ENCODE measurements around the gene CRYGS. TPM values are rescaled to one million over a fixed set of nuclear protein-coding genes. Genes with fewer than 3 reads are reported as not detected.

CRYGS gene
- total RNA-seq, 6 experiments from 2014 or later: 0.86 to 2.6 (median 1.5) TPM

GRCh38 chr3:186520431-186520830 lies 23.7 kb downstream of the CRYGS start:
- Histone ChIP-seq H3K36me3 (no peaks in the 10 kb centered on the region), H3K27me3 (no peaks in the 10 kb centered on the region), H3K4me3 (no peak overlapping the region), H3K27ac (no peak overlapping the region), H3K9me3 (no peaks in the 10 kb centered on the region), H3K4me1 (no peaks in the 10 kb centered on the region)
- no peak for ATAC-seq
- 52% methylated on average over 5 of the region's 5 CpGs for WGBS (ENCODE audit: insufficient coverage, low coverage, low lambda C conversion rate, missing lambda C conversion rate)
- intact Hi-C loops (cut with DNase I): no loop called here
- no peak for DNase-seq
- no peak for TF ChIP-seq POLR2A (IDR thresholded peaks at IDR 0.05)
- no peak for TF ChIP-seq CTCF (IDR thresholded peaks at IDR 0.05)

- H3K27me3 ChIP-seq: no peaks in the 10 kb centered on the region
- WGBS (ENCODE audit: insufficient coverage, low coverage, low lambda C conversion rate, missing lambda C conversion rate): 36% methylated on average over 6 of the region's 6 CpGs
- TF ChIP-seq CTCF (IDR thresholded peaks at IDR 0.05): no peak
- TF ChIP-seq POLR2A (IDR thresholded peaks at IDR 0.05): no peak
- DNase-seq: no peak
- intact Hi-C loops (cut with DNase I): no loop called here
- no peak overlapping the region for H3K27ac ChIP-seq
- H3K4me1 ChIP-seq: no peaks in the 10 kb centered on the region
- no peak overlapping the region for H3K4me3 ChIP-seq
- no peaks in the 10 kb centered on the region for H3K9me3 ChIP-seq
- H3K36me3 ChIP-seq: no peaks in the 10 kb centered on the region
- ATAC-seq: peak in 3 of 4 donors; percentile 30 to 52 (median 35)
Observed at GRCh38 chr3:186519021-186519658, 25.0 kb downstream of the CRYGS start.

- H3K27ac ChIP-seq: no peak overlapping the region
- no peak for ATAC-seq
- no peaks in the 10 kb centered on the region for H3K36me3 ChIP-seq
- 65% methylated on average over 3 of the region's 4 CpGs for WGBS (ENCODE audit: insufficient coverage, low coverage, low lambda C conversion rate, missing lambda C conversion rate)
- DNase-seq: no peak
- H3K4me1 ChIP-seq: no peaks in the 10 kb centered on the region
- intact Hi-C loops (cut with DNase I): no loop called here
- no peaks in the 10 kb centered on the region for H3K9me3 ChIP-seq
- TF ChIP-seq POLR2A (IDR thresholded peaks at IDR 0.05) (no peak), CTCF (IDR thresholded peaks at IDR 0.05) (no peak)
- no peaks in the 10 kb centered on the region for H3K27me3 ChIP-seq
- no peak overlapping the region for H3K4me3 ChIP-seq
Observed at GRCh38 chr3:186517218-186517617, 27.0 kb downstream of the CRYGS start.

GRCh38 chr3:186516646-186517045 lies 27.5 kb downstream of the CRYGS start:
- H3K9me3 ChIP-seq: no peaks in the 10 kb centered on the region
- H3K4me3 ChIP-seq: no peak overlapping the region
- no peak for DNase-seq
- no peaks in the 10 kb centered on the region for H3K4me1 ChIP-seq
- intact Hi-C loops (cut with DNase I): no loop called here
- H3K27me3 ChIP-seq: no peaks in the 10 kb centered on the region
- H3K36me3 ChIP-seq: no peaks in the 10 kb centered on the region
- H3K27ac ChIP-seq: no peak overlapping the region
- ATAC-seq: no peak
- WGBS (ENCODE audit: insufficient coverage, low coverage, low lambda C conversion rate, missing lambda C conversion rate): 67% methylated on average over 1 of the region's 2 CpGs
- TF ChIP-seq CTCF (IDR thresholded peaks at IDR 0.05) (no peak), POLR2A (IDR thresholded peaks at IDR 0.05) (no peak)
